NAMALWA (cell line): ENCODE data around the gene TRDN.
"Not testable (repeated sequence)": the region's sequence is repeated elsewhere in the genome, so short reads cannot be mapped to it uniquely, and the experiment has no call there.

ENCODE experiments used
- DNase-seq: peaks from one replicate; pipeline ENCODE4 v3.0.0-alpha.2; 2015; ENCODE audit warnings: low spot score

The TRDN gene

GRCh38 chr6:123402052-123402451 is 234.7 kb downstream of the TRDN start:
- DNase-seq = peak; percentile 57

GRCh38 chr6:123398072-123398471 is 238.7 kb downstream of the TRDN start:
- no peak for DNase-seq

GRCh38 chr6:123393331-123393730 is 243.4 kb downstream of the TRDN start:
- peak; percentile 35 for DNase-seq

GRCh38 chr6:123383718-123384117 is 253.0 kb downstream of the TRDN start:
- no peak for DNase-seq

- peak; percentile 53 for DNase-seq
These were observed 256.5 kb downstream of the TRDN start for GRCh38 chr6:123380257-123380656.

- DNase-seq = no peak
These were observed 264.0 kb downstream of the TRDN start for GRCh38 chr6:123372737-123373136.

- DNase-seq = no peak
These were observed 272.8 kb downstream of the TRDN start for GRCh38 chr6:123363912-123364311.

GRCh38 chr6:123360359-123360758 is 276.4 kb downstream of the TRDN start:
- DNase-seq = no peak

GRCh38 chr6:123352705-123353104 is 284.0 kb downstream of the TRDN start:
- no peak for DNase-seq

GRCh38 chr6:123352279-123352678 is 284.5 kb downstream of the TRDN start:
- no peak for DNase-seq

- no peak for DNase-seq
These were observed 292.9 kb downstream of the TRDN start for GRCh38 chr6:123343836-123344235.

- DNase-seq = no peak
These were observed 298.4 kb downstream of the TRDN start for GRCh38 chr6:123338394-123338793.

GRCh38 chr6:123333000-123333756 is 303.6 kb downstream of the TRDN start:
- no peak for DNase-seq

- no peak for DNase-seq
These were observed 304.7 kb downstream of the TRDN start for GRCh38 chr6:123332070-123332469.

- no peak for DNase-seq
These were observed 307.4 kb downstream of the TRDN start for GRCh38 chr6:123329337-123329736.

GRCh38 chr6:123323452-123324329 is 313.1 kb downstream of the TRDN start:
- DNase-seq = no peak

- DNase-seq = no peak
These were observed 315.7 kb downstream of the TRDN start for GRCh38 chr6:123321020-123321419.

- peak; percentile 41 for DNase-seq
These were observed 319.9 kb downstream of the TRDN start for GRCh38 chr6:123316733-123317323.

- not testable (repeated sequence) for DNase-seq
These were observed 322.3 kb downstream of the TRDN start for GRCh38 chr6:123314459-123314858.

- DNase-seq = no peak
These were observed 327.6 kb downstream of the TRDN start for GRCh38 chr6:123309130-123309529.

- DNase-seq = no peak
These were observed 330.4 kb downstream of the TRDN start for GRCh38 chr6:123306334-123306733.

- DNase-seq = no peak
These were observed 341.1 kb downstream of the TRDN start for GRCh38 chr6:123295672-123296071.

GRCh38 chr6:123295181-123295580 is 341.6 kb downstream of the TRDN start:
- no peak for DNase-seq
